Hepatocyte (in vitro differentiated cells): ENCODE data around the gene EDEM1.

Source experiments
- EZH2 ChIP-seq: fragments of 200-600 bp; sonication (generic); IDR thresholded peaks from 2 replicates; pipeline ENCODE4 v1.6.1; 2016; ENCODE audit warnings: antibody characterized with exemption, mild to moderate bottlenecking, borderline replicate concordance
- EZH2phosphoT487 ChIP-seq: fragments of 200-600 bp; sonication (generic); IDR thresholded peaks from one replicate; pipeline ENCODE4 v1.6.1; 2018; ENCODE audit warnings: antibody characterized with exemption, mild to moderate bottlenecking, low read depth, moderate library complexity; ENCODE audit not compliant: unreplicated experiment, severe bottlenecking
- TF ChIP-seq, protein P1 (sequence below): fragments of 200-600 bp; sonication (generic); IDR thresholded peaks from 2 replicates; pipeline ENCODE4 v1.5.1; 2016; ENCODE audit warnings: antibody characterized with exemption, mild to moderate bottlenecking; ENCODE audit not compliant: poor library complexity

GRCh38 chr3:5187156-5187919 is at the start of gene EDEM1:
- TF ChIP-seq, protein P1, sequence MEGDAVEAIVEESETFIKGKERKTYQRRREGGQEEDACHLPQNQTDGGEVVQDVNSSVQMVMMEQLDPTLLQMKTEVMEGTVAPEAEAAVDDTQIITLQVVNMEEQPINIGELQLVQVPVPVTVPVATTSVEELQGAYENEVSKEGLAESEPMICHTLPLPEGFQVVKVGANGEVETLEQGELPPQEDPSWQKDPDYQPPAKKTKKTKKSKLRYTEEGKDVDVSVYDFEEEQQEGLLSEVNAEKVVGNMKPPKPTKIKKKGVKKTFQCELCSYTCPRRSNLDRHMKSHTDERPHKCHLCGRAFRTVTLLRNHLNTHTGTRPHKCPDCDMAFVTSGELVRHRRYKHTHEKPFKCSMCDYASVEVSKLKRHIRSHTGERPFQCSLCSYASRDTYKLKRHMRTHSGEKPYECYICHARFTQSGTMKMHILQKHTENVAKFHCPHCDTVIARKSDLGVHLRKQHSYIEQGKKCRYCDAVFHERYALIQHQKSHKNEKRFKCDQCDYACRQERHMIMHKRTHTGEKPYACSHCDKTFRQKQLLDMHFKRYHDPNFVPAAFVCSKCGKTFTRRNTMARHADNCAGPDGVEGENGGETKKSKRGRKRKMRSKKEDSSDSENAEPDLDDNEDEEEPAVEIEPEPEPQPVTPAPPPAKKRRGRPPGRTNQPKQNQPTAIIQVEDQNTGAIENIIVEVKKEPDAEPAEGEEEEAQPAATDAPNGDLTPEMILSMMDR = no peak
- TF ChIP-seq EZH2 (no peak), EZH2phosphoT487 (no peak)
